Middle frontal gyrus (tissue), 1 donor: ENCODE data around the gene DIP2C.

Experiments used
- DNase-seq: peaks from one replicate; pipeline ENCODE4 v3.0.0-alpha.2; 2015; ENCODE audit warnings: low spot score; ENCODE audit errors: extremely low spot score

The DIP2C gene

GRCh38 chr10:395665-396064 lies 293.8 kb downstream of the DIP2C start:
- DNase-seq: no peak

GRCh38 chr10:394439-395101 lies 294.9 kb downstream of the DIP2C start:
- peak; percentile 65 for DNase-seq

GRCh38 chr10:393787-394438 lies 295.6 kb downstream of the DIP2C start:
- no peak for DNase-seq

- no peak for DNase-seq
These were observed 296.2 kb downstream of the DIP2C start for GRCh38 chr10:393106-393745.

- DNase-seq: no peak
These were observed 296.8 kb downstream of the DIP2C start for GRCh38 chr10:392705-393037.

GRCh38 chr10:391847-392704 lies 297.4 kb downstream of the DIP2C start:
- DNase-seq: no peak

- DNase-seq: no peak
These were observed 298.2 kb downstream of the DIP2C start for GRCh38 chr10:391305-391704.

- no peak for DNase-seq
These were observed 298.9 kb downstream of the DIP2C start for GRCh38 chr10:390449-391100.

- no peak for DNase-seq
These were observed 299.5 kb downstream of the DIP2C start for GRCh38 chr10:389836-390448.

GRCh38 chr10:389261-389790 lies 300.1 kb downstream of the DIP2C start:
- DNase-seq: no peak

GRCh38 chr10:388661-389045 lies 300.8 kb downstream of the DIP2C start:
- DNase-seq: no peak

GRCh38 chr10:387909-388660 lies 301.4 kb downstream of the DIP2C start:
- DNase-seq: no peak

GRCh38 chr10:387593-387891 lies 301.9 kb downstream of the DIP2C start:
- no peak for DNase-seq

- DNase-seq: no peak
These were observed 302.5 kb downstream of the DIP2C start for GRCh38 chr10:386771-387592.

- DNase-seq: no peak
These were observed 303.7 kb downstream of the DIP2C start for GRCh38 chr10:385571-386300.

- no peak for DNase-seq
These were observed 304.7 kb downstream of the DIP2C start for GRCh38 chr10:384538-385305.

GRCh38 chr10:383519-383918 lies 305.9 kb downstream of the DIP2C start:
- no peak for DNase-seq

- DNase-seq: no peak
These were observed 307.7 kb downstream of the DIP2C start for GRCh38 chr10:381805-382204.
